ENCODE measurements around the gene TRIM2.

Gene TRIM2

DNA sequence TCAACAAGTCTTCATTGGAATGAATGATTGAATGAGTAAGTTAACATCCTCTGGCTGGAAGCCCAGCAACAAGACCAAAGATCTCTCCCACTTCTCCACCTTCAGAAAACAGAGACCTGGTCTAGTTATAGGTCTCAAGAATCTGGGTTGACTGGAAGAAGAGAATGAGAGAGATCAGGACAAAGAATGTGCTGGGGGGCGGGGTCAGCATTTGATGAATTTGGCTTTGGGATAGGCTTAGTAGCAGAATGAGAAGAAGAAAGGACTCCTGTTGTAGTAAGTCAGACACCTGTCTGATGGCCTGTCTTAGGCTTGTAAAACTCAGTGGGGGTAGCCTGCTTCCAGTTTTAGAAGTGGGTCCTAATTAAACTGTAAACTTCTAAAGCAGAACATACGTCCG is 51.0 kb downstream of the TRIM2 start:
- CTCF ChIA-PET = interaction anchor here (0.8 kb wide), 1 partner anchor 128 kb away, joined by 3 read pairs; no protein-coding TSS in a partner anchor
- POLR2A ChIA-PET = no interaction called here
- no peak for TF ChIP-seq CTCF (IDR thresholded peaks at IDR 0.05; ENCODE audit: insufficient read depth, low read length, missing control alignments)
- H3K4me3 ChIP-seq (ENCODE audit: low read depth, low read length) = no peak overlapping the region
- no peak for DNase-seq (ENCODE audit: low read depth, low spot score)

DNA sequence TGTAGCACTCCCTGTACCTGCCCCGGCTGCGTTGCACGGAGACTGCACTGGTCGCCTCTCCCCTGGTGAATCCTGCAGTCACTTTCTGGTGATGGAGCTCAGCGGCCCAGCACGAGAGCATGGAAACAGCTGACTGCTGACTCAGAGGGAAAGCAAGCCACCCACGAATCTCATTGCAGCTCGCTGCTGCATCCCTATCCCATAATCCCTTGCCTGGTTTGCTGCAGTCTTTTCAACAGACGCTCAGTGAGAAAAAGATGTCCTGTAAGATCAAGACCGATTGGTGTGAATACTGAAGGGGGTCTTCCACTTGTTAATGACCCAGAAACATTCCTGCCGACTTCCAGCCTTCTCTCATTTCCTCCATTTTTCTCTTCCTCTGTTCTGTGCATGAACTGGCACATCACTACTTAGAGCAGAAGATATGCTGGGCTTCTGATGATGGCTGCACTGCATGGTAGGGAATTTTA is 52.9 kb downstream of the TRIM2 start:
- peak overlapping the region; percentile 42 for H3K4me3 ChIP-seq (ENCODE audit: low read depth, low read length)
- CTCF ChIA-PET = interaction anchor here (1.1 to 1.2 kb wide), 2 partner anchors 9 to 387 kb away, joined by 3 to 4 read pairs; no protein-coding TSS in a partner anchor
- POLR2A ChIA-PET = interaction anchor here (0.8 to 1.2 kb wide), 2 partner anchors 34 to 38 kb away, joined by 3 to 4 read pairs; no protein-coding TSS in a partner anchor
- DNase-seq (ENCODE audit: low read depth, low spot score) = no peak
- no peak for TF ChIP-seq CTCF (IDR thresholded peaks at IDR 0.05; ENCODE audit: insufficient read depth, low read length, missing control alignments)

DNA sequence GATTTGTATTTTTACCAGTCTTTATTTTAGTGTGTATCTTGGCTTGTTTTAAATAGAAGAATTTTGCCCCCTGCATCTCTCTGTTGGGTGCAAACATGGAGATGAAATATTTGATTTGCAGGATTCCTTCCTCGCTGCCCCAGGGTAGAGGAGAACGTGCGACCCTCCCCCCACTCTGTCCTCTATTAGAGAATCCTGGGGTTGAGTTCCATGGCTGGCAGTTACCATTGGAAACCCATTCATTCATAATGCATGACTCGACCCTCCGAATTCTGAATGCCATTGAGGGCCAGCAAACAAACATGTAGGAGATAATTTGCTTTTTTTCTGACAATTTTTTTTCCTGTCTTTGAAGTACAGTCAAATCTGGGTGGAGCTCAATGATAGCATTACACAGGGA is 53.7 kb downstream of the TRIM2 start:
- peak overlapping the region; percentile 18; the same call in 1 of the 2 replicates for H3K4me3 ChIP-seq (ENCODE audit: low read depth, low read length)
- TF ChIP-seq CTCF (IDR thresholded peaks at IDR 0.05; ENCODE audit: insufficient read depth, low read length, missing control alignments) = no peak

GRCh38 chr4:153258750-153259149 is 54.5 kb downstream of the TRIM2 start:
- no peak for DNase-seq (ENCODE audit: low read depth, low spot score)
- TF ChIP-seq CTCF (IDR thresholded peaks at IDR 0.05; ENCODE audit: insufficient read depth, low read length, missing control alignments) = no peak
- CTCF ChIA-PET = interaction anchor here (0.6 to 1.5 kb wide), 4 partner anchors 9 to 59 kb away, joined by 3 to 5 read pairs (median 3); no protein-coding TSS in a partner anchor
- POLR2A ChIA-PET = no interaction called here
- no peak overlapping the region for H3K4me3 ChIP-seq (ENCODE audit: low read depth, low read length)

More for the DNA sequence above, 53.7 kb downstream of the TRIM2 start:
- DNase-seq (ENCODE audit: low read depth, low spot score) = no peak
- ChIA-PET POLR2A (no interaction called here), CTCF (interaction anchor here (0.9 to 1.5 kb wide), 2 partner anchors 19 to 60 kb away, joined by 3 to 5 read pairs; no protein-coding TSS in a partner anchor)

- CTCF ChIA-PET = interaction anchor here (1.3 kb wide), 1 partner anchor 10 kb away, joined by 3 read pairs; no protein-coding TSS in a partner anchor
- POLR2A ChIA-PET = no interaction called here
- no peak for DNase-seq (ENCODE audit: low read depth, low spot score)
- no peak overlapping the region for H3K4me3 ChIP-seq (ENCODE audit: low read depth, low read length)
- no peak for TF ChIP-seq CTCF (IDR thresholded peaks at IDR 0.05; ENCODE audit: insufficient read depth, low read length, missing control alignments)
Measured at GRCh38 chr4:153259661-153260060, 55.4 kb downstream of the TRIM2 start.

DNA sequence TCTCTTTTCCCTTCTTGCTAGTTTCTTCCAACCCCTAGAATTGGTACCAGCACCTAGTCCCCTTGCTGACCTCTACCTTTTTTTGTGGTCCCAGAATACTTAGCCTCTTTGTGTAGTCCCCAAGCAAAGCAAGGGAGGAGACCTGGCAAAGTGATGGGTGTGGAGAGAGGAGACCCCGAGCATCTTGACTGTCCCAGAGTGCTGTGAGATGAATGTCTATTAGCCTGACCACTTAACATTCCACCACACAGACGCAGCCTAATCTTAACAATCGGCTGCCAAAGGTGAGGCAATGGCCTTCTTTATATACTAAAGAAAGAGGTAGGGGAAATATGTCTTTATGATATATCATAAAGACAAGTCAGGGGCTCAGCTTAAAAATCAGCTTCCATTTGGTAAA is 55.9 kb downstream of the TRIM2 start:
- DNase-seq (ENCODE audit: low read depth, low spot score) = no peak
- H3K4me3 ChIP-seq (ENCODE audit: low read depth, low read length) = no peak overlapping the region
- CTCF ChIA-PET = interaction anchor here (1.3 kb wide), 1 partner anchor 10 kb away, joined by 3 read pairs; no protein-coding TSS in a partner anchor
- POLR2A ChIA-PET = no interaction called here
- no peak for TF ChIP-seq CTCF (IDR thresholded peaks at IDR 0.05; ENCODE audit: insufficient read depth, low read length, missing control alignments)

Data from AG04449 (cell line).